Middle frontal gyrus (tissue), 1 donor: ENCODE data around the gene CRYGN.

Experiments
- DNase-seq: peaks from one replicate; pipeline ENCODE4 v3.0.0-alpha.2; 2015; ENCODE audit warnings: low spot score; ENCODE audit errors: extremely low spot score

CRYGN gene, protein sequence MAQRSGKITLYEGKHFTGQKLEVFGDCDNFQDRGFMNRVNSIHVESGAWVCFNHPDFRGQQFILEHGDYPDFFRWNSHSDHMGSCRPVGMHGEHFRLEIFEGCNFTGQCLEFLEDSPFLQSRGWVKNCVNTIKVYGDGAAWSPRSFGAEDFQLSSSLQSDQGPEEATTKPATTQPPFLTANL

DNA sequence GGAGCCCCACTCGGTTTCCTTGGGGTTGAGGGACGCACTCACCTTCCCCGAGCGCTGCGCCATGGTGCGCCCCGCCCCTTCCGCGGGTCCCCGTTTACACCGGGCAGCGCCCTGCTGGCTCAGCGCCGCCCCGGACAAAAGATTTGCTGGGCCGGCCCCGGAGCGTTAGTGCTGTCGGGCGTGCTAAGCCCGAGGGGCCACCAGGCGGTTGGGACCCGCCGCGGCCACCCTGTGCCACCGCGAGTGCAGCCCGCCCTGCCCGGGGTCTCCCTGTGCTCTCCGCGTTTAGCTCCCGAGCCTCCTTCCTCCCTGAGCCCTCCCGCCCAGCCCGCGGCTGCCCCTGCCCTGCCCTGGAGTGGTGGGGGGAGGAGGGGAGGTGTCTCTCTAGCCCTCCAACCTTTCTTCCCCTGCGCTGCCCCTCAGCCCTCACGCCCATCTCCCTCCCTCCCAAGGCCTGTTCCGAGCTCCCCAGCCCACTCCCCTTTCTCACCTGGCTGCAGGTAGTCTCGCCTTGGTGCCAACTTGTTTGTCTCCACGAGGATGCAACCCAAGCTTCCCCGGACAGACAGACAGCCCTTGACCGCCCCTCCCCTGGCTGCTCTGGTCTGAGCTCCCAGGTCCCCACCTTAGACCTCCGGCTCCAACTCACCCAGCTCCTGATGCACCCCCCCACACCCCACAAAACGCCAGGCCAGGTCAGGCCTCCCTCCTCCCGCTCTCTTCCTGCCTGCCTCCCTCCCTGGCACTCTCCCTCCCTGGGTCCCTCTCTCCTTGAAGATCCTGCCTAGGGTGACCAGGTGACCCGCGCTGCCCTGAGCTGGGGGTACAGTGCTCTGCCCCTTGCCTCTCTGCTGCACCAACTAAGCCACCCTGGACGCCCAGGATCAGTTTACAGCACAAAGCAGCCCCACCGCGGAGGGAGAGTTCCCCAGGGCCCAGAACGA, at the start of gene CRYGN:
Gene CRYGN (minus strand): TSS at position 287 of the 944 bp plus-strand sequence. CDS start 224 bp downstream, at position 63.
- DNase-seq: no peak

DNA sequence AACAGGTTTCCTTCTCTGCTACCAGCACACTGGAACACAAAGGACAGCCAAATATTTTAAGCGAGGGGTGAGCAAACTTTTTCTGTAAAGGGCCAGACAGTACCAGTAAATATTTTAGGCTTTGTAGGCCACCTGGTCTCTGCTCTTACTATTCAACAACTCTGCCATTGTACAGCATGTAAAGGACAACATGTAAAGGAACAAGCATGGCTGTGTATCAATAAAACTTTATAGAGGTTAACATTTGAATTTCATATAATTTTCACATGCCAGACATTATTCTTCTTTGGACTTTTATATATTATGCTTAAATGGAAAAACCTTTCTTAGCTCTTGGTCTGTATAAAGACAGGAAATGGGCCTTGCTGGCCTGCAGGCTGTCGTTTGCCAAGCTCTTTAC, 49.6 kb upstream of the CRYGN start:
- no peak for DNase-seq

DNA sequence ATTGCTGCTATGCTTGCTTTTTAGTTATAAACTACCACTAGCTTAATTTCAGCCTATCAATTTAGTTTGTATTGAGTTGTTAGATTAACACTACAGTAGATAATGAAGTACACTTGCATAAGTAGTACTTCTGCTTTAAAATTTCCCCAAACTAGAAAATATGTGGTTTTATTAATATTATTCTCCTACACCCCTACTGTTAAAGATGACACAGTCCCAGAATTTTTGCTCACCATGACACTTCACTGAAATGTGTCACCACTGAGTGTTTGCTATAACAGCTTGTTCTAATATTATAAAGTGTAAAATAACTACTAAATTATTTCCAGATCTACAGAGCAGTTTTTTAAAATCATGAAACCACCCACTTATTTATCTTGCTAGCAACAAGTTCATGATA, 48.2 kb upstream of the CRYGN start:
- DNase-seq: no peak

DNA sequence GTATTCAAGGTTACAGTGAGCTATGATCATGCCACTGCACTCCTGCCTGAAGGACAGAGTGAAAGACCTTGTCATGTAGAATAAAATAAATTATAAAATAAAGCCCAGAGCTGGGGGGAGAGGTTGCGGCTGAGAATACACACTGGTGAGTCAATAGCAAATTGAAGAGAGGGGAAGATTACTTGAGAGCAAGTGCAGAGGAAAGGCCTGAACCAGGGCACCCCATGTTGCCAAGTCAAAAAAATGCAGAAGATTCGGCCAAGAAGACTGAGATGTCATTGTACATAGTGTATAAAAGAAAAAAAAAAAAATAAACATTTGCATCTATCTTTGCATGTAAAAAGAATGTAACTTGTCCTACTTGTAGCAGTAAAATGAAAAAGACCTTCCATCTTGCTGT, 47.3 kb upstream of the CRYGN start:
- no peak for DNase-seq

DNA sequence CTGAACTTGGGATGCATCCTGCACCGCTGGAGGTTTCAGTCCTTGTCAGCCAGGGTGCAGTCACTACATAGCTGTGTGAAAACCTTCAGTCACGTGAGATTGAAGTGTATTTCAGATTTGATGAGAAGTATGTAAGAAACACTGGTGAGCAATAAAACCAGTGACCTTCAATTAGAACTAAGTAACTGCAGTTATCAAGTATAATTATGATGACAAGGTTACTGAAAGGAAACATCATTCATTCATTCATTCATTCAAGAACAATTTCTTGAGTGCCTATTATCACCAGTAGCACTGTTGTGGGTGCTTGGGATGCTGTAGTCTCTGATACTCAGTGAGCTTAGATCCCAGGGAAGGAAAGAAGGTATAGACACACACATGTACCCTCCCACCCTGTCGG, 46.1 kb upstream of the CRYGN start:
- no peak for DNase-seq

DNA sequence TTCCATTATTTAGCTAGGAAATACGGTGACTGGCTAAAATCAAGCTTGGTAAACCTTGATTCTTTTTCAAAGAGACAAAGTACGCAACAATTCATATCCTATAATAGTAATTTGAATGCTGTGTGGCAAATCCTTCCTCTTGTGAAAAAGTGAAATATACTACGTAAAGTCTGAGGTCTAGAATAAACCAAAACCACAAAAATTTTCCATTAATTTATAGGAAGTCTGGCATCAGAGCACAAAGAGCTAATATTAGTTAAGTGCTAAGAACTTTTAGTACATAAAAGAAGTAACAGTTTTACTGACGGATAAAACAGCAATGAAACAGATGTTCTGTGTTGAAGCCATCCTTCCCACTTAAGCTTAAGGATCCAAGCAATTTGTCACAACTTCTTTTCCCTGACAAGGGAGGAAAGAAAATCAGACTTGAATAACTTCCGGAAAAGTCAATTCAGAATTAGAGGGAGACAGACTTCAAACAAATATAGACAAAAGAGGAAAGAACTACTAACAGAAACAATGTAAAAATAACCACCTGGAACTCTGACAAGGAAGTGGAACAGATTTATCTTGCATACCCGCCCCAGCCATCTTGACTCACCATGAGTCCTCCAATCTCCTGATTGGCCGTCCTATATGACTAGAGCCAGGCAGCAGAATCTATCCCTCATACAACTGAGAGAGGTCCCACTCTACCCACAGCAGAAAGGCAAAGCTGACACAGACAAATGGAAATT, 45.2 kb upstream of the CRYGN start:
- DNase-seq: no peak

DNA sequence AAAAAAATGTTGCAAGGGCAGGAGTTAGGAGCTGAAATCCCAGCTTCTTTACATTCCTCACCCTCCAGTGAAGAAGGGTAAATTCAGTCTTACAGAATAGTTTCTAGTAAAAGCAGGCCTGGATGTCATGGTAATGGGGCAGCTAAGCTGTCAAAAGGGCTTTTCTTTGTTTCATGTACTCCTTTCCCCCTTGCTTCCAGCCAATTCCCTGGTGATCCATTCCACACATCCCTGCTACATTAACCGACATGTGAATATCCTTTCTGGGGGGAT, 43.7 kb upstream of the CRYGN start:
- DNase-seq: no peak

DNA sequence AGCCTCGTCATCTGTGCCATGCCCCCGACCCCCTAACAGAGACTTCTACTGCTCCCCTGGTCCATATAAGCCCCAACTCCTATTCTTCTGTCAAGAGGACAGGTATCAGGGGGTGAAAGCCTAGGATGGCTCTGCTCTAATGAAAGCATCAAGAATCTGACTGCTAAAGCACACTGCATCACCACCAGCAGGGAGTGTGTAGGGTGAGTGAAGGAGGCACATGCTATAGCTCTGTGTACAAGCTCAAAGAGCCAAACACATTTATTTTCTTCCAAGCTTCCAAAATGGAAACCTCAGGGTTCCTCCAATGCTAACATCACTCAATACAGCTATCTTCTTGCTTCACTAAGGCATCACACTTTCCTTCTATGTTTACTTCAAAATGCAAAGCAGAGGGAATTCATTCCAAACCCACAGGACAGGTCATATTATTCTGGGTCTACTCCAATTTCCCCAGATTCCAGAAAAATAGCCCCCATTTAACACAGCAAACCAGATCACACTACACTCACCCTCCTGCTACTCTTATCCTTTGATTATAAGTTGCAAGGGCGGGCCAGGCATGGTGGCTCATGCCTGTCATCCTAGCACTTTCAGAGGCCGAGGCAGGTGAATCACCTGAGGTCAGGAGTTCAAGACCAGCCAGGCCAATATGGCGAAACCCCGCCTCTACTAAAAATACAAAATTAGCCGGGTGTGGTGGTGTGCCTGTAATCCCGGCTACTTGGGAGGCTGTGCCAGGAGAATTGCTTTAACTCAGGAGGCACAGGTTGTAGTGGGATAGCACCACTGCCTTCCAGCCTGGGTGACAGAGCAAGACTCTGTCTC, 43.2 kb upstream of the CRYGN start:
- DNase-seq: no peak

DNA sequence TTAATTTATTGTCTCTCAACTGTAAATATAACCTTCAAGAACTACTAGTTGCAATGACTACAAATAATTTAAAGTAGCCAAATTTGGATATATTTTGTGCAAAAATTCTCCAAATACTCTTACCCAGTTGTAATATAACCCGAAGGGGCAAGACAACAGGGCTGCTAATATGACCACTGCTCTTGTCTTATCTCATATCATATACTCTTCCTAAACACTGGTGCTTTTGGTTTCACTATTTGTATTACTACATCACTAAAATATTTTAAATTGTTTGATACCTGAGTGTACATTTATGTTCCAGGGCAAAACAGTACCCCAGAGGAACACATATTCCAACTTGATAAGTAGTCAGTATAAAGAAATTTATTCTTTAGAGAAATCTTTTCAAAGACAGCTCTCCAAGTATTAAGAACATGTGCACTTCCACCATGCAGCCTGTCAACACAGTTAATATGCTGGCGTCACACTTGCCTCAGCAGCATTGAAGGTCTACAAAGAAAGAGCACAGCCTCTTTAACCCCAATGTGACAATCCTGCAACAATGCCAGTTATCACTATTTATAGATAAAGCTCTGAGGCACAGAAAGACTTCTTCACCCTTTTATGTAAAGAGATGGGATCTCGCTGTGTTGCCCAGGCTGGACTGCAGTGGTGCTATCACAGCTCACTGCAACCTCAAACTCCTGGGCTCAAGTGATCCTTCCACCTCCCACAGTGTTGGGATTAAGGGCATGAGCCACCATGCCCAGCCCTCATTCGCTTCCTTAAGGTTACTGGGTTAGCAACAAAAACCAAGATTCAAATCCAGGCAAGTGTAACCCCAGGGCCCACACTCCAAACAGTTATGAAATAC, 41.9 kb upstream of the CRYGN start:
- DNase-seq: no peak

DNA sequence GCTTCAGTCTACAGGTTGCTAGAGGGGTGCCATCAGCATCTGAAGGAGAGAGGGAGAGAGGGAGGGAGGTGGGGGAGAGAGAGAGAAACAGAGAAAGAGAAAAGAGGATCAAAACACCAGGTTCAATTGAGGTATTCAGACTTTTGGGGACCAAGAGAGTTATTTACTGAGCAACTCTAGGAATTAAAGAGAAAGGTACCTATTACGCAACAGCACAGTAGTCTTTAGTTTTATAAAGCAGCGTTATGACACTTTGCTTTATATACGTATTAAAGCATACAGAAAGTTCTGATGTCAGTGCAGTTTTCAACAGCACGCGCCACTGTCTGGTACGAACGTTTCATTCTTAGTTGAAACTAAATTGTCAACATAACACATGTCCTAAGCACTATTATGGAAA, 37.9 kb upstream of the CRYGN start:
- DNase-seq: no peak

DNA sequence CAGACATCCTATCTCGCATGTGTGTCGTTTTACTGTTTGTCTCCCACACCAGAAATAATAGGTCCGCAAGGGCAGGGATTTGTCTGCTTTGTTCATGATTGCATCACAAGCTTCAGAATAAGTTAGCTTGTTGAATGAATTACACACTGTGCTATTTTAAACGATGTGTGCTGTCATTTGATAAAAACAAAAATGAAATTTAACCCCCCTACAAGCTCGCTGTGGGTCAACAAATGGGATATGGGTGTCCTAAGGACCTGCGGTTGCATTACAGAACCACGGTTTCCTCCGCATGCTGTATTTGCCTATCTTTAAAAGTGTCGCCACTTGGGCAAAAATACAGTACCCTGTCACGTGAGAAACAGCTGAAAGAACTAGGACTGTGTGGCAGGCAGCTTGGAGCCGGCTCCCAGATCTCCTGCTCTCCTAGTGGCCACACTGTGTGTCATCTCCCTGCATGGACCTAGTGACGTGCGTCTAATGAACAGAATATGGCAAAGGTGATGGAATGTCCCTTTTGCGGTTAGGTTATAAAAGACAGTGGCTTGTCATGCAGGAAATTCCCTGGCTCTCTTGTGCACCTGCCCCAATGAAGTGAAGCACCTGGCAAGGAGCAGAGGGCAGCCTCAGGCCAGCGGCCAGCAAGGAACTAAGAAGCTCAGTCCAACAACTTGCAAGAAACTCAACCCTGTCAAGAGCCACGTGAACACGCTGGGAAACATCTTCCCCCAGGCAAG, 32.9 kb upstream of the CRYGN start:
- no peak for DNase-seq

DNA sequence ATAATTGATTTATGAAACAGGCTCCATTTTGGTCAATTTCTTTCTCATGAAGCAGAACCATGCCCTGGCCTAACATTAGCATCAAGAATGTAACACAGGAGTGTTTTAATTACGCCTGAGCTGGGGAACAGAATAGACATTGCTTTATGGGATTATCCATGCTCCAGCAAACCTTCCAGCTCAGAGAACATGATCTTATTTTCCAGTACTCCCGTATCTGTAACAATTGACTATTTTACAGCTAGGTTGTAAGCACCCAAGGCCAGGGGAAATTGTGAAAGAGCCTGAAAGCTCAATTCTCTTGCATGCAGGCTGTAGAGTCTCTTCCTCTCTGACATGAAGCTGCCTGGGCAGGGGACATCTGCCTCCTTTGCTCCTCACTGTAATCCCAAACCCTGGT, 30.8 kb upstream of the CRYGN start:
- DNase-seq: no peak

DNA sequence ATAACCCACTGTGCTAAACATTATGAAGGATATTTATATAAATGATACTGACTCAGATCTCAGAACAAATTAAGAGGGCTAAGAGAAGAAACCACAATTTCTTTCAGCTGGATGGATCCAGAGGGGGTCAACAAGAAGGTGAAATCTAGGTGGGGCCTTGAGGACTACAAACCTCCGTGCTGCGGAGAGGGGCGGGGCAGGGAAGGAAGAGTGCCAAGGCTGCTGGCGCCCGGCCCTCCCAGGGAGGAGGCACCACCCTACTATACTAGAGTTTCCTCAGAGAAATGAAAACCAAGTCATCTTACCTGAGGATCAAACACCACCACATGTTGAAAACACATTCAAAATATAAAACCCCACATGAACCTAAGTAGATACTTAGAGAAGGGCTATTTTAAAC, 29.3 kb upstream of the CRYGN start:
- DNase-seq: no peak

DNA sequence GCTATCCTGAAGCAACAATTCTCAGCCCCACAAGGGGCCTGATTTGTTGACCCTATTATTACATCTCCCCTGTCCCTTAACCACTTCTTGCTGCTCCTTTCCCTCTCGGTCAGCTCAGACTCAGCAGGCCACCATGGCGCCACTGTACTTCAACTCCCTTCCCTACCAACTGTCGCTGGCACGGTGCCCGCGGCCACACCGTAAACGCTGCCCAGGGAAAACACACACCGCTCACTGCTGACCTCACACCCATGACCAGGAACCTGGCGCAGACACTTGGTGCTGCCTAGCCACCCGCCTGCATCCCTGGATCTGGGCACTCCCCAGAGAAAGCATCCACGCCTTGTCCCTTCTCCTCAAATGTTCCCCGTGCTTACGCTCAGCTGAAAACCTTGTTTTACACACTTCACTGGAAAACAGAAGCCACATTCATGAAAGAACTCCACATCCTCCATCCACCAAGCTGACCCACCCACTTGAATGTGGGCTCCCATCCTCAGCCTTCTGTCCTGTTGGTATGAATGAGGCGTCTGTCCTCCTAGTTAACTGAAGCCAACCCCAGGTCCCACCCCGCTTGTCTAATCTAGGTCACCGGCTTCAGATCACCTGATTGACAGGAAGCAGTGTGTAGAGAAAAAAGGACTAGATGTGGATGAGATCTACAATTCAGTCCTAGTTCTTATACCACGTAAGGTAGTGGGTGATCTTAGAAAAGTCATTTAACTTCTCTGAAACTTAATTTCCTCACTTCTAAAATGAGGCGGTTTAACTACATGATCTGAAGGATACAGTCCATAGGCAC, 28.5 kb upstream of the CRYGN start:
- no peak for DNase-seq

DNA sequence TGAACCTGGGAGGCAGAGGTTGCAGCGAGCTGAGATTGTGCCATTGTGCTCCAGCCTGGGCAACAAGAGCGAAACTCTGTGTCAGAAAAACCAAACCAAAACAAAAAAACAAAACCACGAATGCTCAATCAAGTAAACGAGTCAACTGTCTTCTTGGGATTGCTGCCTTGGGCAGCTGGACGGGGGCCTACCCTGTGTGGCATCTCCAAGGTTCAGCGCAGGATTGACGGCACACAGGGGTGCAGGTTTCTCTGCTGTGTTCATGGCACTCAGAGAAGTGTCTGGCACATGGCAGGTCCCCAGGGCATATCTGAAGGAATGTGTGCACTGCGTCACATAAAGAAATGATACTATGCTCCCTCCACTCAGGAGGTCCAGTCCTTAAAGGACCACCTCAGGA, 25.2 kb upstream of the CRYGN start:
- DNase-seq: no peak

DNA sequence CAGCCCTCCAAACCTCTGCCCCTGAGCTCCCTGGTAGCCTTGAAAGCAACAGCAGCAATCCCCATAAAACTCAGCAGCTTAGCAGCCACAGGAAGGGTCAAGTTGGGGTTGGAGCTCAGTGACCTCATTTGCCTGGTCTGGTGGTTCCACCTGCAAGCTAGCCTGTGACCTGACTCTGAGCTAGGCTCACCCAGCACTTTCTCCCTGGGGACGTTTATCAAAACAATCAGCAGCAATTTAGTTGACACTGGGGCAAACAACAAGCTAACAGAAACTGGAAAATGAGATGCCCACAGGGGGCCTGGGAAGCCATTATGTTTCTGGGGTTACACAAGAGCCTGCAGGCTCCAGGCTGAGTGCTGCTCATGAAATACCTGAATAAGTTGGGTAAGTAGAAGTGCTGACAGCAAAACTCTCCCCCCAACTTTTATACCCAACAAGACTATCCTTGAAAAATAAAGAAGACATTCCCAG, 22.4 kb upstream of the CRYGN start:
- DNase-seq: no peak

DNA sequence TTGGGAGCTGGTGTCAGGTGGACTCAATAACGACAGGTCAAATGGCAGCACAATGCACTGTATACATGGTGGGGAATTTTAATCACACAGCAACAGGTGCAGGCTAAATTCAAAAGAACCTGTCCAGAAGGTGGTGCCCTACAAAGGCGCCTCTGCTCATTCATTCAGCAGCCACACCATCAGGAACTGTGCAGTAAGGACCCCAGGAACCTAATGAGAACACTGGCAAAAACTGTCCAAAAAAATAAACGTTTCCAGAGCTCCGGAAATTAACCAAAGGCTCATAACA, 21.9 kb upstream of the CRYGN start:
- no peak for DNase-seq

DNA sequence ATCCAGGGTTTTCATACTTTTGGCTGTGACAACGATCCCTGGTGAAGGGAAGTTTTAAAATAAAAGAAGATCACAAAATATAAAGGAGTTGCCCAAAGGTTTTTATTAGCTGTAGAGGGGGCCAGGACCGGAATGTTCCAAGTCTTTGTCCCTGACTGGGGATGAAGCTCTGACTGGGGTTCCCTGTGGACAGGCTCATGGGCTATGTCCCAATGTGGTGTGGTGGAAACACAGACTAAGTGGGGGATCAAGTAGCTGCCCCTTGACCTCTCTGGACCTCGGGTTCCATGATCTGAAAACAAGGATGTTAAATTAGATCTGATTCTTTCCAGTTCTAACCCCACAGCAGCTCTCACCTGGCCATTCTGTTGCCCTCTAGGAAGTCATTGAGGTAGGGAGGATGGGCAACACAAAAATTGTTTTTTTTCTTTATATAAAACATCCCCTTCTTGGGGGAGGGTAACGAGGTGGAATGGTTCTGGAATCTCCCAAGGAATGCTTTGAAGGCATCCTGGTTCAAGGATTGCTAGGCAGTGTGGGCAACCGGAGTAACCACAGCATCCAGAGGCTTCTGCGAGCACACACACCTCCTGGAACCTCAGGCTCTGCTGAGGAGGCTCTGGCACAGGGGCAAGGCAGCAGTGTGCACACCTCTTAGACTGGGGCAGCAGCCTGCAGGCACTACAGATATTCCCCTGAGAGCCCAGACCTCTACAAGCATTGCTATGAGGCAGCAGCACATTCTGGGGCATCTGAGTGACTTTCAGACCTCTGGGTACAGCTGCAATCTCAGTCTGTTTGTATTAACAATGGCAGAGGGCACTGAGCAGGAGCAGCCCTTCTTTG, 21.4 kb upstream of the CRYGN start:
- no peak for DNase-seq
